Hepatocyte (in vitro differentiated cells): ENCODE data around the gene USP32. TPM values are rescaled to one million over a fixed set of nuclear protein-coding genes. Genes with fewer than 3 reads are reported as not detected.

Source experiments
- DNase-seq: peaks from one replicate; pipeline ENCODE4 v3.0.0-alpha.2; 2016; ENCODE audit warnings: low spot score
- H2AFZ ChIP-seq: fragments of 200-600 bp; sonication (generic); 2 replicates; pipeline ENCODE4 v1.6.0; 2016; ENCODE audit warnings: antibody characterized with exemption, mild to moderate bottlenecking
- H3K27ac ChIP-seq: fragments of 200-600 bp; sonication (generic); 2 replicates; pipeline ENCODE4 v1.5.1; 2016; ENCODE audit warnings: mild to moderate bottlenecking
- H3K27me3 ChIP-seq: fragments of 200-600 bp; sonication (generic); 2 replicates; pipeline ENCODE4 v1.6.1; 2016
- H3K36me3 ChIP-seq: fragments of 200-600 bp; sonication (generic); replicated peaks from 2 replicates; pipeline ENCODE4 v1.5.1; 2016; ENCODE audit warnings: low read depth; ENCODE audit not compliant: insufficient read depth
- H3K4me1 ChIP-seq: fragments of 200-600 bp; sonication (generic); 2 replicates; pipeline ENCODE4 v1.5.1; 2016; ENCODE audit warnings: mild to moderate bottlenecking, moderate library complexity; ENCODE audit not compliant: insufficient read depth
- H3K4me2 ChIP-seq: fragments of 200-600 bp; sonication (generic); 2 replicates; pipeline ENCODE4 v1.6.0; 2016
- H3K4me3 ChIP-seq: fragments of 200-600 bp; sonication (generic); 2 replicates; pipeline ENCODE4 v1.5.1; 2016; ENCODE audit warnings: mild to moderate bottlenecking
- H3K79me2 ChIP-seq: fragments of 200-600 bp; sonication (generic); 2 replicates; pipeline ENCODE4 v1.6.0; 2017; ENCODE audit warnings: mild to moderate bottlenecking
- H3K9me2 ChIP-seq: fragments of 200-600 bp; sonication (generic); replicated peaks from 2 replicates; pipeline ENCODE4 v1.6.0; 2017; ENCODE audit warnings: mild to moderate bottlenecking; ENCODE audit not compliant: insufficient read depth
- H3K9me3 ChIP-seq: fragments of 200-600 bp; sonication (generic); 2 replicates; pipeline ENCODE4 v1.5.1; 2016; ENCODE audit warnings: low read depth, mild to moderate bottlenecking
- H4K20me1 ChIP-seq: fragments of 200-600 bp; sonication (generic); 2 replicates; pipeline ENCODE4 v1.6.0; 2016; ENCODE audit warnings: mild to moderate bottlenecking; ENCODE audit not compliant: insufficient read depth, poor library complexity, severe bottlenecking
- CTCF ChIP-seq: fragments of 200-600 bp; sonication (generic); IDR thresholded peaks from 2 replicates; pipeline ENCODE4 v1.5.1; 2016; ENCODE audit warnings: antibody characterized with exemption, mild to moderate bottlenecking; ENCODE audit not compliant: poor library complexity
- EZH2 ChIP-seq: fragments of 200-600 bp; sonication (generic); IDR thresholded peaks from 2 replicates; pipeline ENCODE4 v1.6.1; 2016; ENCODE audit warnings: antibody characterized with exemption, mild to moderate bottlenecking, borderline replicate concordance
- EZH2phosphoT487 ChIP-seq: fragments of 200-600 bp; sonication (generic); IDR thresholded peaks from one replicate; pipeline ENCODE4 v1.6.1; 2018; ENCODE audit warnings: antibody characterized with exemption, mild to moderate bottlenecking, low read depth, moderate library complexity; ENCODE audit not compliant: unreplicated experiment, severe bottlenecking
- WGBS: methylation state at CpG from one replicate; pipeline ENCODE4 v1.1.6; 2016; ENCODE audit warnings: low lambda C conversion rate; ENCODE audit errors: missing lambda C conversion rate; 5-methylcytosine and 5-hydroxymethylcytosine counted together
- polyA plus RNA-seq: library from polyadenylated mRNA; unstranded; fragments of >200 nt; fragmentation: Nextera tagmentation; extraction: Ambion mirVana; gene quantifications from 2 replicates; pipeline ENCODE4 v1.2.1, GENCODE V29; 2016
- total RNA-seq: library from RNA; depleted of rRNA; stranded (reverse); fragments of >200 nt; gene quantifications from 2 replicates; pipeline ENCODE4 v1.2.3, GENCODE V29; 2014

Gene USP32
- total and polyA plus RNA-seq, 2 experiments from 2014 or later, result 15.3 to 37.0 TPM

DNA sequence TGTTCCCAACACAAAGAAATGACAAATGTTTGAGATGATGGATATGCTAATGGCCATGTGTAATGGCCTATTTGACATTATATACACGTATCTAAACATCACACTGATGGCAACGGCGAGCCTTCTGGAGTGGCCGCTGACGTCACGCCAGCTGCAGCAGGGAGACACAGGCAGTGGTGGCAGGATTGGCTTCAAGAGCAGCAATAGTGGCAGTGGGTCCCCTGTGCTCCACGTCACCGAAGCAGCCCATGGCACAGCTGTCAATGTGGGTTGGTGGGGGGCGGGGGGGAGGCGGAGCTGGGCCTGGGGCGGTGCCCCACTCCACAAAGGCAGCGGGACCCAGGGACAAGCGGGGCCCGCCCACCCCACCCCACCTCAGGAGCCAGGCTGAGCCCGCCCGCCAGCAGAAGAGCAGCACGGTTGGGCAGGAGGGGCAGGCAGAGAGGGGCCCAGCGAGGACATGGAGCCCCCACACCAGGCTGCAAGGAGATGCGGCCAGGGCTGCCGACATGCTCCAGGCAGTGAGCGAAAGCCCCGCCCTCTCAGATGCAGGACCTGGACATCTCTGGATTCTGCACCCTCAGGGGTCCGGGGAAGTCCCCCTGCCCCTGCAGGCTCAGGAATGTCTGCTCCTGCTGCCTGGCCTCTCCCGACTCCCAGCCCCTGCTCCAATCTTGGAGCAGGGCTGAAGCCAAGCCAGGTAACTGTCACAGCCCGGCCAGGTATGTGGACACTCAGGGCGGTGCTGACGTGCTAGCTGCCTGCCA lies 64.6 kb downstream of the USP32 start:
- TF ChIP-seq CTCF, result no peak
- TF ChIP-seq EZH2phosphoT487, result no peak
- no peak for TF ChIP-seq EZH2

DNA sequence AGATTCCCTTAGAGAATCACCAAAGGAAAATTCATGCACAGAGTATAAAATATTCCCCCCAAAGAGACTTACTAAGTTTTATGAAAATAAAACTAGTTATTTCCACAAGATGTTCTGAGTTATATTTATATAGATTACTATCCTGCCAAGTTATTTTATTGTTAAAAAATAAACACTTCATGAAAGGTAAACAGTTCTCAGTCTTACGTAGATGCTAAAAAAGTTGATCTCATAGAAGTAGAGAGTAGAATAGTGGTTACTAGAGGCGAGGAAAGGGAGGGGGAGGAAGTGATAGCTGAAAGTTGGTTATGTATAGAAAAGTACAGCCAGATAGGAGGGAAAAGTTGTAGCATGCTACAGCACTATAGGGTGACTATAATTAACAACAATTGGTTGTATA lies 65.2 kb downstream of the USP32 start:
- no peak overlapping the region for H2AFZ ChIP-seq
- TF ChIP-seq EZH2phosphoT487 (no peak), CTCF (no peak), EZH2 (no peak)
- no peaks in the 10 kb centered on the region for H3K9me2 ChIP-seq
- H3K4me1 ChIP-seq, result peaks cover 4% of the 10 kb centered on the region
- H3K4me2 ChIP-seq, result no peak overlapping the region
- no peak overlapping the region for H3K4me3 ChIP-seq
- H3K27ac ChIP-seq, result no peak overlapping the region
- 78% methylated on average over 2 of the region's 2 CpGs for WGBS
- peaks cover 7% of the 10 kb centered on the region for H4K20me1 ChIP-seq
- no peaks in the 10 kb centered on the region for H3K36me3 ChIP-seq
- no peak for DNase-seq
- no peaks in the 10 kb centered on the region for H3K27me3 ChIP-seq
- H3K9me3 ChIP-seq, result no peaks in the 10 kb centered on the region
- peaks cover 72% of the 10 kb centered on the region for H3K79me2 ChIP-seq

More for the DNA sequence above, 64.6 kb downstream of the USP32 start:
- Histone ChIP-seq H2AFZ (no peak overlapping the region), H3K4me3 (no peak overlapping the region), H4K20me1 (peaks cover 7% of the 10 kb centered on the region), H3K9me2 (no peaks in the 10 kb centered on the region), H3K4me1 (peaks cover 4% of the 10 kb centered on the region), H3K27ac (no peak overlapping the region), H3K79me2 (peaks cover 70% of the 10 kb centered on the region), H3K36me3 (no peaks in the 10 kb centered on the region), H3K9me3 (no peaks in the 10 kb centered on the region), H3K4me2 (no peak overlapping the region), H3K27me3 (no peaks in the 10 kb centered on the region)
- 91% methylated on average over 20 of the region's 27 CpGs for WGBS
- DNase-seq, result no peak

GRCh38 chr17:60325730-60326524 lies 66.0 kb downstream of the USP32 start:
- Histone ChIP-seq H4K20me1 (peaks cover 13% of the 10 kb centered on the region), H3K36me3 (no peaks in the 10 kb centered on the region), H3K79me2 (peaks cover 75% of the 10 kb centered on the region), H2AFZ (no peak overlapping the region), H3K4me3 (no peak overlapping the region), H3K4me2 (no peak overlapping the region), H3K27me3 (no peaks in the 10 kb centered on the region), H3K4me1 (peaks cover 4% of the 10 kb centered on the region), H3K27ac (no peak overlapping the region), H3K9me3 (no peaks in the 10 kb centered on the region), H3K9me2 (no peaks in the 10 kb centered on the region)
- TF ChIP-seq EZH2phosphoT487 (no peak), CTCF (no peak), EZH2 (no peak)
- no peak for DNase-seq
- WGBS, result 77% methylated on average over 13 of the region's 13 CpGs
